KOPT-K1 (cell line): Measurements from ENCODE around the gene TUBGCP6.

ENCODE experiments used
- H3K27ac ChIP-seq: fragments of 200-600 bp; sonication (generic); 2 replicates; pipeline ENCODE4 v1.5.1; 2016; ENCODE audit warnings: antibody characterized with exemption, mild to moderate bottlenecking, low read depth, low read length; ENCODE audit not compliant: poor library complexity, severe bottlenecking
- H3K36me3 ChIP-seq: fragments of 200-600 bp; sonication (generic); 2 replicates; pipeline ENCODE4 v1.5.1; 2017; ENCODE audit warnings: antibody characterized with exemption, mild to moderate bottlenecking, low read length, moderate library complexity; ENCODE audit not compliant: insufficient read depth
- H3K9me3 ChIP-seq: fragments of 200-600 bp; sonication (generic); 2 replicates; pipeline ENCODE4 v1.5.1; 2017; ENCODE audit warnings: antibody characterized with exemption, low read length, mild to moderate bottlenecking; ENCODE audit not compliant: insufficient read depth, poor library complexity, severe bottlenecking

TUBGCP6 gene

DNA sequence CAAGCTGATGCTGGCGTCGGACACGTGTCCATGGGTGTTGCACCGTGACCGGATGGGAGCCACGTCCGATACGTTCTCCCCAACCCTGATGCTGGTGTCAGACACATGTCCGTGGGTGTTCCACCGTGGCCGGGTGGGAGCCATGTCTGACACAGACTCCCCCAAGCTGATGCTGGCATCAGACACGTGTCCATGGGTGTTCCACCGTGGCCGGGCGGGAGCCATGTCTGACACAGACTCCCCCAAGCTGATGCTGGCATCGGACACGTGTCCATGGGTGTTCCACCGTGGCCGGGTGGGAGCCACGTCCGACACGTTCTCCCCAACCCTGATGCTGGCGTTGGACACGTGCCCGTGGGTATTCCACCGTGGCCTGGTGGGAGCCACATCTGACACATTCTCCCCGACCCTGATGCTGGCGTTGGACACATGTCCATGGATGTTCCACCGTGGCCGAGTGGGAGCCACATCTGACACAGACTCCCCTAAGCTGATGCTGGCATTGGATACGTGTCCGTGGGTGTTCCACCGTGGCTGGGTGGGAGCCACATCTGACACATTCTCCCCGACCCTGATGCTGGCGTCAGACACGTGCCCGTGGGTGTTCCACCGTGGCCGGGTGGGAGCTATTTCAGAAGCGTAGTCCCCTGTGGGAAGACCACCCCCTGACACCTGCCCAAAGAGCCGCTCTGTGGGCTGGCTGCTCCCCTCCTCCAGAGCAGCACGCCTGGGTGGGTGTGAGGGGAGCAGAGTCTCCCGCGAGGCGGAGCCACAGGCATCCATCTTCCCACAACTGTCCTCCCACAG lies 24.0 kb downstream of the TUBGCP6 start:
- Histone ChIP-seq H3K9me3 (no peaks in the 10 kb centered on the region), H3K36me3 (peaks cover 95% of the 10 kb centered on the region), H3K27ac (no peak overlapping the region)

DNA sequence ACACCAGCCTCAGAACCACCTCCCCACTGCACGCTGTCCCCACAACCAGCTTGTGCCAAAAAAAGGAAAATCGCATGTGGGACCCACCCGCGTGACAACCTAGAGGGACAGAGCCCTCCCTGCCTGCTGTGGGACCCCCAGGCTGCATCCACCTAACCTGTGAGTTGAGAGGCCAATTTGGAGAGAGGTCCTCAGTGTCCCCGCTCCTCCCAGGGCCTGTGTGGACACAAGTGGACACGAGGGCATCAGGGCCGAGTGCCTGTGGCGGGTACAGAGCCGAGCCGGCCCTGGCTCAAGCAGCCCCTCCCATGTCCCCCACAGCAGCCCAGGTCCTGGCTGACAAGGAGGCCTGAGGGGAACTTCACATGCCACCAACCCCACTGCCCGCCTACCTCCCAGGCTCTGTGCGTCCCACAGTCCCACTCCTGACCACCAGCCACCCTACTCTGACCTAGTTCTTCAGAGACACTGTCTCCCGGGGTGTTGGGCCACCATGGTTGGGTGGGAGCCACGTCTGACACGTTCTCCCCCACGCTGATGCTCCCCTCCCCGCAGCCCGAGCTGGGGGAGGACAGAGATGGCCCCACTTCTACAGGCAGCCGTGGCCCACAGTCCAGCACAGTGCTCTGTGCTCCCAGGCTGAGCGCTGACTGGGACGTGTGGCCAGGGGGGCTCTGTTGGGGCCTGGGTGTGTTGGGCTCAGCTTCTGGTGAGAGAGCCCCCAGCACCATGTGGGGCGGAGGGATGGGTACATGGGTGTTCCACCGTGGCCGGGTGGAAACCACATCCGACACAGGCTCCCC lies 24.8 kb downstream of the TUBGCP6 start:
- H3K9me3 ChIP-seq = no peaks in the 10 kb centered on the region
- H3K27ac ChIP-seq = no peak overlapping the region
- peaks cover 95% of the 10 kb centered on the region for H3K36me3 ChIP-seq

DNA sequence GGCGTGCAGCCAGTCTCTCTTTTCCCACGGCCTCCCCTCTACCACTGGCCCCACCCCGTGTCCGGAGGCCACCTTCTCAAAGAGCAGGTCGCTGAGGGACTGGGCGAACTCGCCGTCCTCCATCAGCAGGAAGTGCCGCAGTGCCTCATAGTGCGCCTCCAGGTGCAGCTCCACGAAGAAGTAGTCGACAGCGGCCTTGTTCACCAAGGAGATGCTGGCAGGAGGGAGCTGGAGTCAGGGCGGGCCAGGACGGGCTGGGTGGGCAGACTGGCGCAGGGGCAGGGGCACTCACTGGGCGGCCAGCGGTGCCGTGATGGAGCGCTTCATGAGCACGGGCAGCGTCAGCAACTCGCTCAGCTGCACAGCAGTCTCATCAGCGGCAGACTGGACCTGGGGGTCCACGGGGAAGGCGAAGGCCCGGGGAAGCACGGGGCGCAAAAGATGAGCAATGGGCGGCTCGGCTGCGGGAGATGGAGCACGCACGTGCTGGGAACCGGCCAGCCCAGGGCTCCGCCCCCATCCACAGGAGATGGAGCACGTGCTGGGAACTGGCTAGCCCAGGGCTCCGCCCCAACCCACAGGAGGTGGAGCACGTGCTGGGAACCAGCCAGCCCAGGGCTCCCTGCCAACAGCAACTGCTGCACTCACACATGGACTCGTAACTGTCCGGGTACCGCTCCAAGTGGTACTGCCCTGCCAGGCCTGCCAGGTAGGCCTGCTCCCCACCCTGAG lies 25.7 kb downstream of the TUBGCP6 start:
- no peaks in the 10 kb centered on the region for H3K9me3 ChIP-seq
- no peak overlapping the region for H3K27ac ChIP-seq
- H3K36me3 ChIP-seq = peaks cover 99% of the 10 kb centered on the region

DNA sequence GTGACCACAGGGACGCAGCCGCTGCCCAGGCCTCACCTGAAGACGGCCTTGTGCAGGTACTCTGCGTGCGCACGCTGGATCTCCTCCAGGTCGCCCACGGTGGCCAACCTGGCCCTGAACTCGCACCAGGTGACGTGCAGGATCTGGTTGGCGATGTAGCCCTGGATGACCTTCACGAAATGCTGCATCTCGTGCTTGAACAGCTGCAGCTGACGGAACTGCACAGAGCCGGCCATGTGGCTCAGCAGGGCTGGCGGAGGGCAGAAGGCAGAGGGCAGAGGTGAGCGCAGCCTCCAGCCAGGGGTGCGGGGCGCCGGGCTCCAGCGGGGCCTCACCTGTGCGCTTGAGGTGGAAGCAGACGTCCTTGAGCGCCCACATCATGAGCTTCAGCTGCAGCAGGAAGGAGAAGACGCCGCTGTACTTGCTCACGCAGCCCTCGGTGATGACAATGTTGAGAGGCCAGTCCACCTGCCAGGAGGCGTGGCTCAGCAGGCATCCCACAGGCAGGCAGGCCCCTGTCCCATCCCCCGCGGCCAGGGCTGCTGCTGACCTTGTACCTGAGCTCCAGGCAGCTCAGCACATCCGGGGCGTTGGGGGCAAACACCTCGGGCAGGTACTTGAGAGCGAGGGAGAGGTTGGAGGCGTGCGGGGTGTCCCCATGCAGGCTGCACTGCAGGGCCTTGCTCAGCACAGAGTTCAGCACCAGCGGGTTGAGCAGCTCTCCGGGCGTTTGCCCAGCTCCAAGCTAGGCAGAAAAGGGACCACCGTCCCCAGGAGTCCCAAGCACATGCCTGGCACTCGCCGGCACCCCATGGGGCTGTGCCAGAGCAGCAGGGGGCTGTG lies 26.4 kb downstream of the TUBGCP6 start:
- Histone ChIP-seq H3K36me3 (peaks cover 100% of the 10 kb centered on the region), H3K9me3 (no peaks in the 10 kb centered on the region), H3K27ac (no peak overlapping the region)

DNA sequence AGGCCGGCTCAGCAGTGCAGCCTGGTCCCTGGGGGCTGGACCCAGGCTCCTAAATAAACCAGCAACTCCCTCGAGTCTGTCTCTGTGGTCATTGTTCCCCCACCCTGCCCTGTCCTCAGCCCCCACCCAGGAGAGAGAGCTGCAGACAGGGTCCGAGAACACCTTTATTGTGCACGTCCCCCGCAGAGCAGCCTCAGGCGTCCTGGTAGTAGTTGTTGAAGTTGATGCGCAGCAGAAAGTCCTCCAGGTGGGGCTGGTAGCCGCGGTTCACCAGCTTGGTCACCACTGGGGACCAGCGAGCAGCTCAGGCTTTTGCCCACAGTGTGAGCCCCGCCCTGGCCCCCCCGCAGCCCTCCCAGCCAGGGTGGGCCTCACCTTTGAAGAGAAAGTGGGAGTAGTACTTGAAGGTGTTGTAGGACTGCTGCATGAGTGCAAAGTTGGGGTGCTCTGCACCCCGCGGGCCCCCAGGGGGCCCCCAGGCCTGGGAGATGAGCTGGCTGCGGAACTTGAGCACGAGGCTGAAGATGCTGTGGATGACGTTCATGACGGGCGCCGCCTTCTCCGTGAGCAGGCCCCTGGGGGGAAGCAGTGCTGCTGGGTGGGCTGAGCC lies 27.2 kb downstream of the TUBGCP6 start:
- Histone ChIP-seq H3K27ac (no peak overlapping the region), H3K9me3 (no peaks in the 10 kb centered on the region), H3K36me3 (peaks cover 100% of the 10 kb centered on the region)

DNA sequence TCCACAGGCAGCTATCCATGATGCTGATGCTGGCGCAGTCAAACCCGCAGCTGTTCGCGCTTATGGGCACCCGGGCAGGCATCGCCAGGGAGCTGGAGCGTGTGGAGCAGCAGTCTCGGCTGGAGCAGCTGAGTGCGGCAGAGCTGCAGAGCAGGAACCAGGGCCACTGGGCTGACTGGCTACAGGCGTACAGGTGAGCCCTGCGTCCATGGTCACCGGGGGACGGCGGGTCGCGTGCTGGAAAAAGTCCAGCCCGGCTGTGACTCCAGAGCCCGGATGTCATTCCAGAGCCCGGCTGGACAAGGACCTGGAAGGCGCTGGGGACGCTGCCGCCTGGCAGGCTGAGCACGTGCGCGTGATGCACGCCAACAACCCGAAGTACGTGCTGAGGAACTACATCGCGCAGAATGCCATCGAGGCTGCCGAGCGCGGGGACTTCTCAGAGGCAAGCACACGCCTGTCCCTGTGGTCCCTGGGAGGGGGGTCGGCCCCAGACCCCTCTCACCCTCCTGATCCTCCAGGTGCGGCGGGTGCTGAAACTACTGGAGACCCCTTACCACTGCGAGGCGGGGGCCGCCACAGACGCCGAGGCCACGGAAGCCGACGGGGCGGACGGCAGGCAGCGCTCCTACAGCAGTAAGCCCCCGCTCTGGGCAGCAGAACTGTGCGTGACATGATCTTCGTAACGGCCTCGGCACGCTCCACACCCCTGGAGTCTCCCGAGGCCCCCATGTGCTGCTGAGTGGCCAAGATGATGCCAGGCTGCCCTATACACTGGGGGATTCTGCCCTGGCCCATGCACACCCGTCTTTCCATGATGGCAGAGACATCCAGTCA lies 27.9 kb downstream of the TUBGCP6 start:
- Histone ChIP-seq H3K9me3 (no peaks in the 10 kb centered on the region), H3K36me3 (peaks cover 100% of the 10 kb centered on the region), H3K27ac (no peak overlapping the region)

DNA sequence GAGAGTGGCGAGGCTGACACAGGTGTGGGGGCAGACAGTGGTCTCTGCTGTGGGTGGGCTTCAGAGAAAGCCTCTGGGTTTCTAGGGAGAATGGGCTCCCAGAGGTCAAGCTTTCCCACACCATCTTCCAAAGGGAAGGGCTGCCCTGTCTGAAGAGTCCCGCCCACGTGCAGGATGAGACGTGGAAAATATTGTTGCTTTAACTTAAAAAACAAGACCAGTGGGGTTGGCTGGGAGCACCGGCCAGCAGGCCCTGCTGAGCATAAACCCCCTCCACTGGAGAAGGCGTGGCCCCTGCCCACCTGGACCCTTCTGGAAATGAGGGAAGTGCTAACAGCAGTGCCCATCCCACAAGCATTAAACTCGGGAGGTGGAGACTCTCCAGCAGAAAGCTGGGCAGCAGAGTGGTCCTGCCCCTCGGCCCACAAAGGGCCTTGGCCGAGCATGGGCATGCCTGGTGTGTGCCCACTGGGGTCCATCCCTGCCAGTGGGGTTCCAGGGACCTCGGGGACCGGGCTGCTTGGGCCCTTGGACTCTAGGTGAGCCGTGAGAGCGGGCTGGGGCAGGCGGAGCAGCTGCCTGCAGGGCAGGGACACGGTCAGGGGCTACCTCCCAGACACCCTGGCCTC lies 28.7 kb downstream of the TUBGCP6 start:
- Histone ChIP-seq H3K27ac (no peak overlapping the region), H3K36me3 (peaks cover 97% of the 10 kb centered on the region)

DNA sequence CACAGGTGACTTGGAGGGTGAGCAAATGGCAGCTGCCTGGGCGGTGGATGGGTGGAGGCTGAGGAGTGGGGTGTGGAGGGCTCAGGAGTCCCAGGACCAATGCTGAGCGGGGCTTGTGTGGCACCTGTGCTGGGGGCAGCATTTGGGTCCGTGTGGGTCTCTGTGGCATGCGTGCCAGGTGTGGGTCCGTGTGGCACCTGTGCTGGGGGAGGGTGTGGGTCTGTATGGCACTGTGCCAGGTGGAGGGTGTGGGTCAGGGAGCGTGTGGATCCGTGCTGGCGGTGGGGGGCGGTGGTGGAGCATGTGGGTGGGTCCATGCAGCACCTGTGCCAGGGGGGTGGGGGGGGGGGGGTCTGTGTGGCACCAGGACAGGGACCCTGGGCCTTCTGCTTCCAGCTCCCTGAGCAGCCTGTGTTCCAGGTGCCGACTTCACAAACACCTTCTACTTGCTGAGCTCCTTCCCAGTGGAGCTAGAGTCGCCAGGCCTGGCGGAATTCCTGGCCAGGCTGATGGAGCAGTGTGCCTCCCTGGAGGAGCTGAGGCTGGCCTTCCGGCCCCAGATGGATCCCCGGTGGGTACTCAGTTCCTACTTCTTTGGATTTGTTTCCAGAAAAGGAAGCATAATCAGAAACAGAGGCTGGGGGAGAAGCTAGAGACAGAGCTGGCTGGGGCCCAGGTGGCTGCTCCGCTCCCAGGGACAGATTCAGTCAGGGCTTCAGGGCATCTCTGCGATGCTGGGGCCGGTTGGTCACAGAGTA lies 29.3 kb downstream of the TUBGCP6 start:
- H3K36me3 ChIP-seq = peaks cover 97% of the 10 kb centered on the region

More for the DNA sequence above, 28.7 kb downstream of the TUBGCP6 start:
- no peaks in the 10 kb centered on the region for H3K9me3 ChIP-seq

DNA sequence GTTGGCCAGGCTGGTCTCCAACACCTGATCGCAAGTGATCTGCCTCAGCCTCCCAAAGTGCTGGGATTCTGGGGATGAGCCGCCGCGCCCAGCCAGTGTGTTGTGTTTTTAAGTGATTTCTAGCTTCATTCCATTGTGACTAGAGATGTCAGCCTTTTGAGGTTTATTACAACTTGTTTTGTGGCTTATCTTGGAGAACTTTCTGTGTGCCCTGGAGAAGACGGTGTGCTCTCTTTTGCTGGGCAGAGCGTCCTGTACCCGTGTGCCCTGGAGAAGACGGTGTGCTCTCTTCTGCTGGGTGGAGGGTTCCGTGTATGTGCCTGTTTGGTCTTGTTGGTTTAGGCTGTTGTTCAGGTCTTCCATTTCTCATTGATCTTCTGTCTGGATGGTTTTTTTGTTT lies 31.6 kb downstream of the TUBGCP6 start:
- H3K36me3 ChIP-seq = peaks cover 93% of the 10 kb centered on the region
- H3K27ac ChIP-seq = no peak overlapping the region
- H3K9me3 ChIP-seq = no peaks in the 10 kb centered on the region

More for the DNA sequence above, 29.3 kb downstream of the TUBGCP6 start:
- Histone ChIP-seq H3K27ac (no peak overlapping the region), H3K9me3 (no peaks in the 10 kb centered on the region)

DNA sequence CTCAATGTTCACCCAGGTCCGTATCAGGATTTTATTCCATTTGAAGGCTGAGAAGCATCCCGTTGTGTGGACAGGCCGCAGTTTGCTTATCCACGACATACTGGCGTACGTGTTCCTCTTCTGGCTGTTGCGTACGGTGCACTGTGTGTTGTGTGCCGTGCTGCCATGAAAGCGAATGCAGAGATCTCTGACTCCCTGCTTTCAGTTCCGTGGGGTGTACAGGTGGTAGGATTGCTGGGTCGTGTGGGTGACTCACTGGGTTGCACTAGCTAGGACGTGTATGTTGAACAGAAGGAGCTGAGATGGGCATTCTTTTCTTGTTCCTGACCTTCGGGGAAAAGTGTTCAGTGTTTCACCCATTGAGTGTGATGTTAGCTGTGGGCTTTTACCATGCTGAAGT lies 33.7 kb downstream of the TUBGCP6 start:
- no peak overlapping the region for H3K27ac ChIP-seq
- peaks cover 92% of the 10 kb centered on the region for H3K36me3 ChIP-seq
- H3K9me3 ChIP-seq = no peaks in the 10 kb centered on the region

DNA sequence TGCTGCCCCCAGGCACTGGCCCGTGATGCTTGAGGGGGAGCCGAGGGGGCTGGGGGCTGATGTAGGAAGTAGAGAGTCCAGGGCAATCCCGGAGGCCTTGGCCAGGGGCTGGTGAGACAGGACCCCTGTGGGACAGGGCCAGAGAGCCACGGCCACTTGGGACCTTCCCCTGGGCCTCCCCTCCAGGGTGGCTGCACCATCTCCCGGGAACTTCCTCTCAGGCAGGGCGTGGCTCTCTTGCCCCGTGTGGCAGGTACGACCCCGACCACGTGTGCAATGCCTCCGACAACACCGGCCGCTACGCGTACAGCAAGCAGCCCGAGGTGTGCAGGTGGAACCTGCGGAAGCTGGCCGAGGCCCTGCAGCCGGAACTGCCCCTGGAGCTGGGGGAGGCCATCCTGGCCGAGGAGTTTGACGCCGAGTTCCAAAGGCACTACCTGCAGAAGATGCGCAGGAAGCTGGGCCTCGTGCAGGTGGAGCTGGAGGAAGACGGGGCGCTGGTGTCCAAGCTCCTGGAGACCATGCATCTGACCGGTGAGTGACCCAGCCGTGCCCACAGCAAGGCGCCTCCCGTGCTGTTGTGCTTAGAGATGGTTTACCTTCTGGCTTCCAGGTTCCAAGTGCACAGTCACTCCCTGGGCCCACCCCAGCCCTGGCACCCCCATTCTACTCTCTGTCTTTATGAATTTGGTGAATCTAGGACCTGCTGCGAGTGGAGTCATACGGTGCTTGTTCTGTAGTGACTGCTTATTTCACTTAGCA lies 34.3 kb downstream of the TUBGCP6 start:
- H3K9me3 ChIP-seq = no peaks in the 10 kb centered on the region
- no peak overlapping the region for H3K27ac ChIP-seq
- H3K36me3 ChIP-seq = peaks cover 92% of the 10 kb centered on the region

DNA sequence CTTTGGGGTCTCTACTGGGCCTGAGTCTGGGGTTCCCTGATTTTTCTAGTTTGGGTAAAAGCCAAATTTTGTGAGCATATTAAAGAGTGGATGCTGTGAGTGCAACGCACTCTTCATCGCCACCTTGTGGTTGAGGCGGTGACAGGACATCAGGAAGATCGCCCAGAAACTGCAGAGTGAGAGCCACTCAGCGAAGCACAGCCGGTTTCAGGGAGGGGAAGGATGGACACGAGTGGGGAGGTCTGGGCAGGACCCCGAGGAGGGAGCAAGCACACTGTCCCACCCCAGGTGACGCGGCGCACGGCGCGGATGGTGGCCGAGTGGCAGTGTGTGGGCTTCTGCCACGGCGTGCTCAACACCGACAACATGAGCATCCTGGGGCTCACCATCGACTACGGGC lies 34.9 kb downstream of the TUBGCP6 start:
- Histone ChIP-seq H3K9me3 (no peaks in the 10 kb centered on the region), H3K36me3 (peaks cover 92% of the 10 kb centered on the region), H3K27ac (no peak overlapping the region)
